SK-N-DZ (cell line): ENCODE measurements around the gene NCF2.

ENCODE experiments used
- DNase-seq: peaks from one replicate; pipeline ENCODE4 v3.0.0-alpha.2; 2015; ENCODE audit warnings: low spot score

Gene NCF2

DNA sequence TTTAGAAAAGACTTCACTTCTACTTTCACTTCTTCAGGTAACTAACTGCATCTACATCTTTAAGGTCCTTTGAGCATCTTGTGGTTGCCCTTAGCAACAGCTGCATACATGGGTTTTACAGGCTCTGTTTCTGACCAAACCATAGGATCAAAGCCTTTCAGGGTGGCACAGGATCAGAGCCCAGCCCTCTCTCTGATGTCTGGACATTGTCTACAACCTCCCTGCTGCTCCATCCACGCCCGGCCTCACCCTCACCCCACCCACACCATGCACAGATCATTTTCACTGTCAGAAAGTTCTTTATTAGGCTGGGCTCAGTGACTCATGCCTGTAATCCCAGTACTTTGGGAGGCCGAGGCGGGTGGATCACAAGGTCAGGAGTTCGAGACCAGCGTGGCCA is 5.2 kb downstream of the NCF2 start:
- DNase-seq, result peak; percentile 7

GRCh38 chr1:183584147-183584546 is 6.1 kb downstream of the NCF2 start:
- DNase-seq, result no peak

- no peak for DNase-seq
Observed at GRCh38 chr1:183583466-183583865, 6.8 kb downstream of the NCF2 start.

DNA sequence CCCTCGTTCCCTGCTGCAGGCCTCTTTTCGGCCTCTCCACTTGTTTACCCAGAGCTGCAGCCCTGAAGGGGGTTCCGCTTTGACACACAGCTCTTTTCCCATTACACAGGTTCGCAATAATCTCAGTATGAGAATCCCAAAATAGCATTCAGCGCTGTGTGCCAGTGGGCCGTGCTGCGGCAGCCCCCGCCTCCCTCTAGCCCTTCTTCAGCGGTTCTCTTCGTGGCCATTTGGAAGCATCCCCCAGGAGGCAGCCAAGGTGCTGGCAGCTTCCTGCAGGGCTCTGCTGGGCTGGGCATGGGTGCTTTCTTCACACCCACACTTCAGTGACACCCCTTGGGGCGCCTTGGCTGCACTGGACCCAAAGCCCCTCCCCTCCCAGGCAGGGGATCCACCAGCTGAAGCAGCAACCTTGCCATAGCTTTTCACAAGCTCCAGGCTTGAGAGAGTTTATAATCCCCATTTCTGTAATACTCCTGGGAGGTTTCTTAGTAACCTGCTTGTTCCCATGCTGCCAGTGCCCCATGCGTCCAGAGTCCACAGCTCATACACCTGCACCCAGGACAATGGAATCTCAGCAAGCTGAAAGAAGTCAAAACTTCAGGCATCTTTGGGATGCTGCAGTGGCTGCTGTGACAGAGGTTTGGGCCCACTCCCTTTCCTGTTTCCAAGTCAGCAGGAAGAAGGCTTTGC is 8.1 kb downstream of the NCF2 start:
- no peak for DNase-seq

- peak; percentile 40 for DNase-seq
Observed at GRCh38 chr1:183580281-183580682, 10.0 kb downstream of the NCF2 start.

GRCh38 chr1:183578856-183579255 is 11.4 kb downstream of the NCF2 start:
- DNase-seq, result no peak

- no peak for DNase-seq
Observed at GRCh38 chr1:183577897-183578465, 12.3 kb downstream of the NCF2 start.

- DNase-seq, result no peak
Observed at GRCh38 chr1:183576537-183576936, 13.7 kb downstream of the NCF2 start.

GRCh38 chr1:183575606-183576005 is 14.7 kb downstream of the NCF2 start:
- DNase-seq, result no peak

DNA sequence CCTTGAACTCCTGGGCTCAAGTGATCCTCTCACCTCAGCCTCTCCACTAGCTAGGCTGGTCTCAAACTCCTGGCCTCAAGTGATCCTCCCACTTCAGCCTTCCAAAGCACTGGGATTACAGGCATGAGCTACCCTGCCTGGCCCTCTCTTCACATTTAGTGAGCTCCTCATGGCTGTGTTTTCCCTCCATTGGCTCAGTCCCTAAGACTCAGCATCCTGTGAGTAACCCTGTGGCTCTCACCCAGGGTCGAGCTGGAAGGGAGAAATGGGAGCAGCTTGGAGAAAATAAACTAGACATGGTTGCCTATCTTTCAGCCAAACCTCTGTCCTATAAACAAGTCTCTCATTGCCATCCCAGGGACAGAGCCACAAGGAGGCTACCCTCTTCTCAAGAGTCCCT is 17.5 kb downstream of the NCF2 start:
- no peak for DNase-seq

- no peak for DNase-seq
Observed at GRCh38 chr1:183571678-183572268, 18.5 kb downstream of the NCF2 start.

- DNase-seq, result no peak
Observed at GRCh38 chr1:183570451-183570850, 19.8 kb downstream of the NCF2 start.

DNA sequence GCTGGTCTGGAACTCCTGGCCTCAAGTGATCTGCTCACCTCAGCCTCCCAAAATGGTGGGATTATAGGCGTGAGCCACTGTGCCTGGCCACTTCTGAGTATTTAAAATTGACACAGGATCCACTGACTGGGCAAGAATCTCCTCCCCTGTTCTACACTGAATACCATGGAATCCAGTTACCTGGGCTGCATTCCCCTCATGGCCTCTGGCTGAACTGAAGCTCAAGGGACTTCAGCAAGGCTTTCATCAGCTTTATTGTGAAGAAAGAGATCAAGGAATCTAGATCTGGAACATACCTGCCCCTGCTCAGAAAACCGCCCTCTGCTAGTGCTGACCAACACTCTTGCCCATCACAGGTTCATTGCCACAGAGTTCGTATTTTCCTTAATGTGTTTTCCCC is 20.5 kb downstream of the NCF2 start:
- no peak for DNase-seq

GRCh38 chr1:183569141-183569540 is 21.1 kb downstream of the NCF2 start:
- DNase-seq, result no peak

DNA sequence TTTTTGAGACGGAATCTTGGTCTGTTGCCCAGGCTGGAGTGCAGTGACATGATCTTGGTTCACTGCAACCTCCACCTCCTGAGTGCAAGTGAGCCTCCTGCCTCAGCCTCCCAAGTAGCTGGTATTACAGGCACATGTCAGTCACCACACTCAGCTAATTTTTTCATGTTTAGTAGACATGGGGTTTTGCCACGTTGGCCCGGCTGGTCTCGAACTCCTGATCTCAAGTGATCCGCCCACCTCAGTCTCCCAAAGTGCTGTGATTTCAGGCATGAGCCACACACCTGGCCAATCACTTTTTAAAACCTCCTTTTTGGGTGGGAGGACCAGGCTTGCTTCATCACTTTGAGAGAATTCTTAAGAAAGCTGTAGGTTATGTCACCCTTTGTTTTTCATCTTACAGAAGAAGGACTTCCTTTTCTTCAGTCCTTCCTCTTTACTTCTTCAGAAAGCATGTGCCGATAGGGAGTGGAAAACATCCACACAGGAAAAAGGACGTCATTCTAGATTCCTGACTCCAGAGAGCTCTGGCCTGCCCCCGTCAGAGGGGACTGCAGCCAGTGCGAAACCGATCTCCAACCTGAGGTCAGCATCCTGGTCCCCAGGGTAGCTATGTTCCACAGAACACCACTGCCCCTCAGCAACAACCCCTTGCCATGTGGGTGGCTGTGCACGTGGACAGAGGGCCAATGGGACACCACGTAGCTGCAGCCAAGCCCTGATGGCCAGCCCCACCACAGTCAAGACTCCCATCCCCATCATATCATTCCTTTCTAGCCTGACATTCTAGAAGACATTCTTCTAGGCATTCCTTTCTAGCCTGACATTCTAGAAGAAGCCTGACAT is 21.9 kb downstream of the NCF2 start:
- no peak for DNase-seq

- no peak for DNase-seq
Observed at GRCh38 chr1:183567584-183567983, 22.7 kb downstream of the NCF2 start.

GRCh38 chr1:183566026-183566425 is 24.2 kb downstream of the NCF2 start:
- DNase-seq, result no peak

GRCh38 chr1:183565261-183565660 is 25.0 kb downstream of the NCF2 start:
- no peak for DNase-seq

- DNase-seq, result no peak
Observed at GRCh38 chr1:183562701-183563100, 27.6 kb downstream of the NCF2 start.

- DNase-seq, result no peak
Observed at GRCh38 chr1:183559061-183559460, 31.2 kb downstream of the NCF2 start.

- DNase-seq, result no peak
Observed at GRCh38 chr1:183554577-183554976, 35.7 kb downstream of the NCF2 start.

- DNase-seq, result no peak
Observed at GRCh38 chr1:183553764-183554163, 36.5 kb downstream of the NCF2 start.
